Neural cell (in vitro differentiated cells): ENCODE measurements around the gene FUT1.

ENCODE experiments used
- EP300 ChIP-seq: fragments of 450-650 bp; conservative IDR thresholded peaks from 2 replicates; pipeline ENCODE4 v1.6.1; 2014; ENCODE audit warnings: antibody characterized with exemption, mild to moderate bottlenecking, moderate library complexity; ENCODE audit not compliant: poor library complexity, severe bottlenecking
- EZH2 ChIP-seq: fragments of 200-600, 300-800 bp; shearing (Covaris generic), sonication (generic); IDR thresholded peaks from 2 replicates; pipeline ENCODE4 v1.6.1; 2014; ENCODE audit warnings: antibody characterized with exemption, low read length, borderline replicate concordance, mild to moderate bottlenecking; ENCODE audit not compliant: insufficient read depth, poor library complexity, severe bottlenecking
- MXI1 ChIP-seq: fragments of 450-650 bp; conservative IDR thresholded peaks from 2 replicates; pipeline ENCODE4 v1.6.1; 2014; ENCODE audit warnings: antibody characterized with exemption, mild to moderate bottlenecking; ENCODE audit not compliant: poor library complexity, severe bottlenecking
- POLR2AphosphoS5 ChIP-seq: IDR thresholded peaks from 2 replicates; pipeline ENCODE4 v1.6.1; 2012
- TF ChIP-seq, protein P1 (sequence below): IDR thresholded peaks from 2 replicates; pipeline ENCODE4 v1.6.1; 2012; ENCODE audit warnings: borderline replicate concordance
- TF ChIP-seq, protein P2 (sequence below): fragments of 450-650 bp; IDR thresholded peaks from 2 replicates; pipeline ENCODE4 v1.5.1; 2014; ENCODE audit warnings: antibody characterized with exemption, mild to moderate bottlenecking, moderate library complexity; ENCODE audit not compliant: poor library complexity, severe bottlenecking

DNA sequence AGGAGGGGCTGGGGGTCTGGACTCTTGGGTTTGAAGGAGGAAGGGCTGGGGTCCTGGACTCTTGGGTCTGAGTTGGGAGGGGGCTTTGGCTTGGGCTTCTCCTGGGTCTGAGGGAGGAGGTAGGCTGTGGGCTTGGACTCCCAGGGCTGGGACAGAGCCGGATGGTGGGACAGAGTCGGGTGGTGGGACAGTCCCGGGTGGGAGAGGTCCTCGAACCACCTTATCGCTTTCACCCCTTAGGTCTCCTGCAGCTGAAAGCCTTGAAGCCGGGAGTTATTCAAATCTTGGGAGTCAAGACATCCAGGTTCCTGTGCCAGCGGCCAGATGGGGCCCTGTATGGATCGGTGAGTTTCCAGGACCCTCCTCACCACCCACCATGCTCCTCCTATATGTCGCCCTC lies 4.2 kb upstream of the FUT1 start:
- no peak for TF ChIP-seq EP300
- TF ChIP-seq, protein P1, sequence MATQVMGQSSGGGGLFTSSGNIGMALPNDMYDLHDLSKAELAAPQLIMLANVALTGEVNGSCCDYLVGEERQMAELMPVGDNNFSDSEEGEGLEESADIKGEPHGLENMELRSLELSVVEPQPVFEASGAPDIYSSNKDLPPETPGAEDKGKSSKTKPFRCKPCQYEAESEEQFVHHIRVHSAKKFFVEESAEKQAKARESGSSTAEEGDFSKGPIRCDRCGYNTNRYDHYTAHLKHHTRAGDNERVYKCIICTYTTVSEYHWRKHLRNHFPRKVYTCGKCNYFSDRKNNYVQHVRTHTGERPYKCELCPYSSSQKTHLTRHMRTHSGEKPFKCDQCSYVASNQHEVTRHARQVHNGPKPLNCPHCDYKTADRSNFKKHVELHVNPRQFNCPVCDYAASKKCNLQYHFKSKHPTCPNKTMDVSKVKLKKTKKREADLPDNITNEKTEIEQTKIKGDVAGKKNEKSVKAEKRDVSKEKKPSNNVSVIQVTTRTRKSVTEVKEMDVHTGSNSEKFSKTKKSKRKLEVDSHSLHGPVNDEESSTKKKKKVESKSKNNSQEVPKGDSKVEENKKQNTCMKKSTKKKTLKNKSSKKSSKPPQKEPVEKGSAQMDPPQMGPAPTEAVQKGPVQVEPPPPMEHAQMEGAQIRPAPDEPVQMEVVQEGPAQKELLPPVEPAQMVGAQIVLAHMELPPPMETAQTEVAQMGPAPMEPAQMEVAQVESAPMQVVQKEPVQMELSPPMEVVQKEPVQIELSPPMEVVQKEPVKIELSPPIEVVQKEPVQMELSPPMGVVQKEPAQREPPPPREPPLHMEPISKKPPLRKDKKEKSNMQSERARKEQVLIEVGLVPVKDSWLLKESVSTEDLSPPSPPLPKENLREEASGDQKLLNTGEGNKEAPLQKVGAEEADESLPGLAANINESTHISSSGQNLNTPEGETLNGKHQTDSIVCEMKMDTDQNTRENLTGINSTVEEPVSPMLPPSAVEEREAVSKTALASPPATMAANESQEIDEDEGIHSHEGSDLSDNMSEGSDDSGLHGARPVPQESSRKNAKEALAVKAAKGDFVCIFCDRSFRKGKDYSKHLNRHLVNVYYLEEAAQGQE, result no peak
- TF ChIP-seq, protein P2, sequence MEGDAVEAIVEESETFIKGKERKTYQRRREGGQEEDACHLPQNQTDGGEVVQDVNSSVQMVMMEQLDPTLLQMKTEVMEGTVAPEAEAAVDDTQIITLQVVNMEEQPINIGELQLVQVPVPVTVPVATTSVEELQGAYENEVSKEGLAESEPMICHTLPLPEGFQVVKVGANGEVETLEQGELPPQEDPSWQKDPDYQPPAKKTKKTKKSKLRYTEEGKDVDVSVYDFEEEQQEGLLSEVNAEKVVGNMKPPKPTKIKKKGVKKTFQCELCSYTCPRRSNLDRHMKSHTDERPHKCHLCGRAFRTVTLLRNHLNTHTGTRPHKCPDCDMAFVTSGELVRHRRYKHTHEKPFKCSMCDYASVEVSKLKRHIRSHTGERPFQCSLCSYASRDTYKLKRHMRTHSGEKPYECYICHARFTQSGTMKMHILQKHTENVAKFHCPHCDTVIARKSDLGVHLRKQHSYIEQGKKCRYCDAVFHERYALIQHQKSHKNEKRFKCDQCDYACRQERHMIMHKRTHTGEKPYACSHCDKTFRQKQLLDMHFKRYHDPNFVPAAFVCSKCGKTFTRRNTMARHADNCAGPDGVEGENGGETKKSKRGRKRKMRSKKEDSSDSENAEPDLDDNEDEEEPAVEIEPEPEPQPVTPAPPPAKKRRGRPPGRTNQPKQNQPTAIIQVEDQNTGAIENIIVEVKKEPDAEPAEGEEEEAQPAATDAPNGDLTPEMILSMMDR, result no peak
- TF ChIP-seq POLR2AphosphoS5, result no peak
- no peak for TF ChIP-seq EZH2
- no peak for TF ChIP-seq MXI1
